HG02970 (cell line): Measurements from ENCODE around the gene BUD13.
"Not testable (repeated sequence)": the region's sequence is repeated elsewhere in the genome, so short reads cannot be mapped to it uniquely, and the experiment has no call there.

Experiments
- ATAC-seq: cut with Tn5 transposase; IDR thresholded peaks from one replicate; pipeline ENCODE4 v1.9.1; 2021; ENCODE audit warnings: mild to moderate bottlenecking, moderate library complexity, moderate number of reproducible peaks; ENCODE audit not compliant: unreplicated experiment, low FRiP score

The BUD13 gene, protein sequence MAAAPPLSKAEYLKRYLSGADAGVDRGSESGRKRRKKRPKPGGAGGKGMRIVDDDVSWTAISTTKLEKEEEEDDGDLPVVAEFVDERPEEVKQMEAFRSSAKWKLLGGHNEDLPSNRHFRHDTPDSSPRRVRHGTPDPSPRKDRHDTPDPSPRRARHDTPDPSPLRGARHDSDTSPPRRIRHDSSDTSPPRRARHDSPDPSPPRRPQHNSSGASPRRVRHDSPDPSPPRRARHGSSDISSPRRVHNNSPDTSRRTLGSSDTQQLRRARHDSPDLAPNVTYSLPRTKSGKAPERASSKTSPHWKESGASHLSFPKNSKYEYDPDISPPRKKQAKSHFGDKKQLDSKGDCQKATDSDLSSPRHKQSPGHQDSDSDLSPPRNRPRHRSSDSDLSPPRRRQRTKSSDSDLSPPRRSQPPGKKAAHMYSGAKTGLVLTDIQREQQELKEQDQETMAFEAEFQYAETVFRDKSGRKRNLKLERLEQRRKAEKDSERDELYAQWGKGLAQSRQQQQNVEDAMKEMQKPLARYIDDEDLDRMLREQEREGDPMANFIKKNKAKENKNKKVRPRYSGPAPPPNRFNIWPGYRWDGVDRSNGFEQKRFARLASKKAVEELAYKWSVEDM

DNA sequence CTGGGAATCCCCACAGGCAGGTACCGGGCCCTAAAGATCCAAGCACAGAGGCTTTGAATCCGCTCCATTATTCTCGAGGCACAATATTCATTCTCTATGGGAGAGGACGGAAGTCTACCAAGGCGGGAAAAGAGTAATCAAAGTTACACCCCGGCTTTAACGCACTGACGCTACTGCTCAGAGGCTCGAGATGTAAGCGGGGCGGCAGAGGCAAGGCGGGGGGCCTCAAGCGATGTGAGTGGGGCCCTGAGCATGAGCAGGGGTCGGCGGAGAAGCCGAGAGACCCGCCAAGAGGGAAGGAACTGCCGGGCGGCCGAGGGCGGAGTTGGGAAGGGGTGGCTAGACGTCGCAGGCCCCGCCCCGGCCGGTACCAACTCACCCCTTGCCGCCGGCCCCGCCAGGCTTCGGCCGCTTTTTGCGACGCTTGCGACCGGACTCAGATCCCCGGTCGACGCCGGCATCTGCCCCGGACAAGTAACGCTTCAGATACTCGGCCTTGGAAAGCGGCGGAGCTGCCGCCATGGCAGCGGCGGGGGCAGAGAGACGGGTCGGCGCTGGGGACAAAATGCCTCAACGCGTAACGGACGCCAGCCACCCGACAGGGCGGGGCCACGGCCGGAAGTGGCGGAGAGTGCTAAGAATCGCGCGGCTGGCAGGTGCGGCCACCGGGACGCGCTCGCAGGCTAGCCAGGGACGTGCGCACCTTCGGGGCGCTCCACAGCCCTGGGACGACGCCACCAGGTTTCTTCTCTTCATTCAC lies at the start of gene BUD13:
Gene BUD13, minus strand, starts transcription at position 545 of the 760 bp plus-strand sequence. Its CDS starts 23 bp downstream, at position 522.
- peak; percentile 91 for ATAC-seq

DNA sequence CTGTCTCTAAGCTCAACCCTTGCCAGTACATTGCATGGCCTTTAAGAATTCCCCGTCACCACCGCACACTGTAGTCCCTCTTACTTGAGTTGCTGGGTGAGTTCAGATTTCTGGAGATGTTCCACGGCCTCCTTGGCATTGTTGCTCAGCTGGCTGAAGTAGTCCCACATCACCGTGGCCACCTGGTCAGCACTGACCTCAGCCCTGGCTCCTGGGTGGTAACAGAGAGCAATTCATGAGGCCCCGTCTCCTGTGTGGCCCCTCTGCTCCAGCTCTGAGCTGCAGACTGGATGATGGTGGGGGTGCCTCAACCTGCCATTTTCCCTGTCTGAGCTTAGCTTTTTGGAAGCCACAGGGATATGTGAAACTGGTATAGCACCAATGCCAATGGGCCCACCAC lies 49.8 kb upstream of the BUD13 start:
- no peak for ATAC-seq

DNA sequence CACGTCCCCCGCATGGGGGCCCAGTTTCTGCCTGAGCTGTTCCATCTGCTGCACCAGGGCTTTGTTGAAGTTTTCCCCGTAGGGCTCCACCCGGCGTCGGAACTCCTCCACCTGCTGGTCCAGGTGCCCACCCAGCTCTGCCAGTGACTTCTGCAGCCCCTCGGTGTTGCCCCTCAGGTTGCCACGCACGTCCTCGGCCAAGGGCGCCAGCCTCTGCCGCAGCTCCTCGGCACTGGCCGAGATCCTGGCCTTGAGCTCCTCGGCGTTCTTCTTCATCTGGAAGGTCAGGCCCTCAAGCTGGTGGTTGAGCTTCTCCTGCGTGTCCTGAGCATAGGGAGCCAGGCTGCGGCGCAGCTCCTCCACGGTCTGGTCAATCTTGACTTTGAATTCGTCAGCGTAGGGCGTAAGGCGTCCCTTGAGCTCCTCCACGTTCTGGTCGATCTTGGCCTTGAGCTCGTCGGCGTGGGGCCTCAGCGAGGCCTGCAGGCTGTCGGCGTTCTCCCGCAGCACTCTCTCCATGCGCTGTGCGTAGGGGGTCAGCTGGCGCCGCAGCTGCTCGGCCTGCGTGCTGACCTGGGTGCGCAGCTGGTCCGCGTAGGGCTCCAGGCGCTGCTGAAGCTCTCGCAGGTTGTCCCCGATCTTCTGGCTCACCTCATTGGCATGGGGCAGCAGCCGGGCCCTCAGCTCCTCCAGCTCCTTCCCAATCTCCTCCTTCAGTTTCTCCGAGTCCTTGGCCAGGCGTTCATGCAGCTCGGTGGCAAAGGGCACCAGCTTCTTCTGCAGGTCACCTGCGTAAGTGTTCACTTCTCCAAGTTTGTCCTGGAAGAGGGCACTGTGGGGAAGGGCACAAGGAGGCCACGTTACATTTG lies 48.5 kb upstream of the BUD13 start:
- no peak for ATAC-seq

DNA sequence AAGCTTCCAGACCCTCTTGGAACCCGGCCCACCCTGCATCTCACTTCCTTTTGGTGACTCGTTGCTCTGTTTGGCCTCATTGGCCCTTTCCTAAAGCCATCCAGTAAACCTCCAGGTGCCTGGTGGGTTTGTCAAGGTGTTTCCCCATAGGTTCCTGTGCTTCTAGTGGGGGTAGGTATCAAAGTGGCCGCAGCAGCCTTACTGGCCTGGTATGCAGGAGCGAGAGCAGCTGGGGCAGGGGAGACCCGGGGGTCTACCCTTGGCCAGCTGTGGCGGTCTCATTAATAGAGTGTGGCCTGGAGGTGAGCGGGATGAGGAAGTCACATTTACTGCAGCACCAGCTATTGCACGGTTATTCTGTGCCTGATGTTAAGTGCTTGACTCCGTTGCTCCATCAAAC lies 46.3 kb upstream of the BUD13 start:
- no peak for ATAC-seq

- no peak for ATAC-seq
Observed at GRCh38 chr11:116814502-116814901, 41.7 kb upstream of the BUD13 start.

GRCh38 chr11:116813781-116814471 lies 41.1 kb upstream of the BUD13 start:
- ATAC-seq: no peak

GRCh38 chr11:116813170-116813569 lies 40.4 kb upstream of the BUD13 start:
- ATAC-seq: no peak

GRCh38 chr11:116812109-116812508 lies 39.3 kb upstream of the BUD13 start:
- no peak for ATAC-seq

- no peak for ATAC-seq
Observed at GRCh38 chr11:116811194-116811593, 38.4 kb upstream of the BUD13 start.

DNA sequence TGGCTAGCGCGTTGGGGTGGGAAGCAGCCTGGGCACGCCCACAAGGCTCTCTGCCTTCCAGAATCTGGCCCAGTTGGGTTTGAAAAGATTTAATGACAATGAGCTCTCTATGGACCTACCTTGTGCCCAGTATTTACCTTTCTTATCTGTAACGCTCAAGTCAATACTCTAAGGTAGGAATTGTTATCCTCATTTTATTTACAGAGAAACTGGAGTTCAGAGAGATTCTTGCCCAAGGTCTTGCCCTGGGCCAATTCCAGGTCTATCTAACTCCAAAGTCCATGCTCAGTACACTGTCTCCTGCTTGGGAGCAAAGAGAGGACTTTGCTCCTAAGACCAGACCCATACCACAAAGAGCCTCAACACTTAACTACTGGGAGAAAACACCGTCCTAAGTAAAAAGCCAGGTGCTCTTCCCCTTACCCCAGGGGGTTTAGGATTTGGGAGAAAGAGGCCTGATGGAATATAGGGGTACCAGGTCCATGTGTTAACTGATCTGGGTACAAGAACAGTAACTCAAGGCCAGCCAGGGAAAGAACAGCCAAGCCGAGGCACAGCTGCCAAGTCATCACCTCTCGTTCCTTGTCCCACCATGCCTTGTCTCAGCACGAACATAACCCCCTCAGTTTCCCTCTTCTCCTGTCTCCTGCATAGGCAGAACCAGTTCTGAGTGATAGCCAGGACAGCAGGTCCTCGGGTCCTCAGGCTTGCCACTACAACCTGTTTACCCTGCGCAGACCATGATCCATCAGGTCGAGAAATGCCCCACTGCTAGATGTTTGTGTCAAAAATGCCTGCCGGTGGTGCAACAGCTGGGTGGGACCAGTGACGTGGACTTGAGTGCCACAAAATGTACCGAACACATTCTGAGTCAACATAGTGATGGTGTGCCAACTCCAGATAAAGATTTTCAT lies 35.7 kb upstream of the BUD13 start:
- no peak for ATAC-seq

DNA sequence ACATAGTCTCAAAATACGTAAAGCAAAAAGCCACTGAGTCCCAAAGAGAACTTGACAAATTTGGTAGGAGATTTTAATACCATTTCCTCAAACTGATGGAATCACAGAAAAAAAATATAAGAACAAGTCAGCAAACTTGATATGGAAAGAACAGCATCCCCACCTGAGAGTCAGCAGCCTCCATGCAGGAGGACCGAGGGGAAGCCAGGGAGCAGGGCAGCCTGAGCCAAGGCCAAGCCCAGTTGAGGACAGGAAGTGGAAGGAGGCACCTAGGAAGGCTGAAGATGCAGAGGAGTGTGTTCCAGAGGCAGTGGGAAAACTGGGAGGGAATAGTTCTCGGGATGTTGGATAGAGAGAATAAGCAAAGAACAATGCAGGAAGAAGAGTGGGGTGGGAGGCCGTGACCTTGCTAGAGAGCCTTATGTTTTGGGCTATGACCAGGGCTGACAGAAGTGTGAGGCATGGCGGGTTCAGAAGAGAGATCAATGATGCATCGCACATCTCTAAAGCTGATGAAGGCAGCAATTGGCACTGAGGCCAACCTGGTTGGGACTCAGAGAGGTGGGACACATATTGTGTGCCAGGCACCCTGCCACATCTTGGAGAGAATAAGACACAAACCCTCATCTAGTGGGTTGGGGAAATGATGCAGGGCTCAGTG lies 34.9 kb upstream of the BUD13 start:
- no peak for ATAC-seq

DNA sequence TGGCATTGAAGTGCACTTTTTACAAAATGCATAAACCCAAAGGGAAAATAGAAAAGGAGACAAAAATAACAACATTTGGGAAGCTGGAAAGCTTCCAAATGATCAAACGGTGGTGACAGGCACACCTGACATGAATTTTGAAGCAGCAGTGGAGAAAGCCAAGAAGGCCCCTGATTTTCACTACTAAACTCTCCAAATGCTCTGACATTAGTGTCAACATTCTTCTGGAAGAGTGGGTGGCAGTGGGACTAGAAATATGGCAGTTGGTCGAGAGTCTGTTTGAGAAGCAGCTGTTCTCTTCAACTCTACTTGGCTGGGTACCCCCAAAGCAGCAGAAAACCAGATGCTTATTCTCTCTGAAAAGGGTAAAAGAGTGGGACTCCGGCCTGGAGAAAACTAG lies 31.2 kb upstream of the BUD13 start:
- ATAC-seq: no peak

DNA sequence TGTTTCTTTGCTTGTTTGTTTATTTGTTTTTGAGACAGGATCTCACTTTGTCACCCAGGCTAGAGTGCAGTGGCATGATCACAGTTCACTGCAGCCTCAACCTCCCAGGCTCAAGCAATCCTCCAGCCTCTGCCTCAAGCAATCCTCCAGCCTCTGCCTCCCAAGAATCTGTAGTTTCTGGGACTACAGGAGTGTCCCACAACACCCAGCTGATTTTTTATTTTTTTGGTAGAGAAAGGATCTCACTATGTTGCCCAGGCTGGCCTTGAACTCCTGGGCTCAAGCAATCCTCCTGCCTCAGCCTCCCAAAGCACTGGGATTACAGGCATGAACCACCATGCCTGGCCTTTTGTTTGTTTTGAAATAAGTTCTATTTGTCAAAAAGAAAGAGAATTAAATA lies 28.9 kb upstream of the BUD13 start:
- not testable (repeated sequence) for ATAC-seq

DNA sequence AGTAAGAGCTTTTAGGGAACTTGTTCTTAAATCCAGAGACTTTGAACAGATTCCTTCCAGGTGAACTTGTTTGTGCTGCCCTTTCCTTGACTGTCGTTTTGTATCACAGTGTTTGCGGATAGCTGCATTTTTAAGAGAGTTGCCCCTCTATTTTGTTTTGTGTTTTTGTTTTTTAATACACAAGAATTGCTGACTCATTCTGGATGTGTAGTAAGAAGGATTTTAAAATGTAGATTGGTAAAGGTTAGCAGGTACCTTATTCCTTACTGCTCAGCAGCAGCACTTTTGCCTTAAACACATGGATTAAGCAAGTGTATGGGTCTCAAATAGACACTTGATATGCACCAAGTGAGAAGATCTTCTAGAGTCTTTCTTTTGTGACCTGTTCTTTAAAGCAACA lies 27.8 kb upstream of the BUD13 start:
- no peak for ATAC-seq

DNA sequence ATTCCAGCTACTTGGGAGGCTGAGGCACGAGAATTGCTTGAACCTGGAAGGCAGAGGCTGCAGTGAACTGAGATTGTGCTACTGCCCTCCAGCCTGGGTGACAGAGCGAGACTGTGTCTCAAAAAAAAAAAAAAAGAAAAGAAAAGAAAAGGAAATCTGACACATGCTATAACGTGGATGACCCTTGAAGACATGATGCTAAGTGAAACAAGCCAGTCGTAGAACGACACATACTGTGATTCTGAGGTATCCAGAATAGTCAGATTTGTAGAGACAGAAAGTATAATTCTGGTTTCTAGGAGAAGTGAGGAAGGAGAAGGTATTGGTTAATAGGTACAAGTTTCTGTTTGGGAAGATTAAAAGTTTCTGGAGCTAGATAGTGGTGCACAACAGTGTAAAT lies 25.6 kb upstream of the BUD13 start:
- no peak for ATAC-seq

- no peak for ATAC-seq
Observed at GRCh38 chr11:116797816-116798215, 25.0 kb upstream of the BUD13 start.

- ATAC-seq: no peak
Observed at GRCh38 chr11:116796548-116796947, 23.8 kb upstream of the BUD13 start.

- ATAC-seq: no peak
Observed at GRCh38 chr11:116794851-116795250, 22.1 kb upstream of the BUD13 start.
